Measurements from ENCODE around the gene MYCL.

GRCh38 chr1:39938856-39939255 lies 37.1 kb upstream of the MYCL start:
- TF ChIP-seq CTCF (conservative IDR thresholded peaks at IDR 0.05; ENCODE audit: low read depth, low read length) (no peak), FOS (IDR thresholded peaks at IDR 0.05; ENCODE audit: low read depth, low read length) (no peak), RCOR1 (IDR thresholded peaks at IDR 0.05; ENCODE audit: insufficient replicate concordance, low read length) (no peak), ELK1 (IDR thresholded peaks at IDR 0.05; ENCODE audit: borderline replicate concordance, low read depth, low read length) (no peak), CEBPB (IDR thresholded peaks at IDR 0.05; ENCODE audit: low read depth, low read length) (no peak), RAD21 (IDR thresholded peaks at IDR 0.05; ENCODE audit: low read length) (no peak), RFX5 (IDR thresholded peaks at IDR 0.05; ENCODE audit: low read depth, low read length) (no peak), POLR2A (IDR thresholded peaks at IDR 0.05; ENCODE audit: low read depth, low read length) (no peak), SMC3 (IDR thresholded peaks at IDR 0.05; ENCODE audit: low read depth, low read length) (no peak), MXI1 (IDR thresholded peaks at IDR 0.05; ENCODE audit: borderline replicate concordance, low read depth, low read length) (no peak), USF2 (IDR thresholded peaks at IDR 0.05; ENCODE audit: low read depth, low read length) (no peak)

Data from IMR-90 (cell line).